H1 (cell line): ENCODE results near the gene MAML3. TPM values are rescaled to one million over a fixed set of nuclear protein-coding genes. Genes with fewer than 3 reads are reported as not detected.

Experiments used
- CTCF ChIA-PET: fragments of 300-600 bp; sonication (Branson Sonifier 250); formaldehyde crosslinking; loops from one replicate; lab custom pipeline; 2021; ENCODE audit not compliant: partially characterized antibody; lab: Charles Lee
- POLR2A ChIA-PET: fragments of 300-600 bp; sonication (Branson Sonifier 250); formaldehyde crosslinking; loops from one replicate; lab custom pipeline; 2021; ENCODE audit warnings: inconsistent platforms; ENCODE audit not compliant: partially characterized antibody; lab: Charles Lee
- DNase-seq, 2 experiments: peaks; one replicate each; pipeline versions ENCODE4 v3.0.0 to v3.0.0-alpha.2; 2010 to 2022; ENCODE audit warnings: low spot score in 2 of 2, low read depth in 1 of 2, mixed read lengths in 1 of 2
- FAIRE-seq: peaks from 2 replicates; lab custom pipeline; 2011; peaks lifted over from hg19 to GRCh38; lab: Jason Lieb, UNC
- H2AFZ ChIP-seq: 2 replicates; pipeline ENCODE4 v1.8.1; 2012; ENCODE audit warnings: low read length, inconsistent platforms
- H2AK5ac ChIP-seq: 2 replicates; pipeline ENCODE4 v1.6.1; 2013; ENCODE audit warnings: low read depth, low read length
- H2BK120ac ChIP-seq: replicated peaks from 2 replicates; pipeline ENCODE3; 2013; ENCODE audit warnings: low read depth, low read length, inconsistent platforms
- H2BK12ac ChIP-seq: 2 replicates; pipeline ENCODE4 v1.6.1; 2013; ENCODE audit warnings: low read depth, low read length
- H2BK15ac ChIP-seq: 2 replicates; pipeline ENCODE4 v1.6.1; 2013; ENCODE audit warnings: low read length
- H2BK20ac ChIP-seq: 2 replicates; pipeline ENCODE4 v1.6.1; 2013; ENCODE audit warnings: low read length
- H2BK5ac ChIP-seq: 2 replicates; pipeline ENCODE4 v1.6.1; 2013; ENCODE audit warnings: low read depth, low read length
- H3K14ac ChIP-seq: 2 replicates; pipeline ENCODE4 v1.6.1; 2013; ENCODE audit warnings: inconsistent platforms; ENCODE audit not compliant: insufficient read length
- H3K18ac ChIP-seq: 2 replicates; pipeline ENCODE4 v1.6.1; 2013; ENCODE audit warnings: low read length; ENCODE audit errors: extremely low read depth
- H3K23ac ChIP-seq: 2 replicates; pipeline ENCODE4 v1.6.1; 2013; ENCODE audit warnings: inconsistent platforms; ENCODE audit not compliant: insufficient read length
- H3K23me2 ChIP-seq: 2 replicates; pipeline ENCODE4 v1.6.1; 2013; ENCODE audit warnings: low read depth, low read length
- H3K27ac ChIP-seq: 2 replicates; pipeline ENCODE4 v1.6.1; 2011; ENCODE audit warnings: low read depth, low read length, inconsistent platforms
- H3K27me3 ChIP-seq, 4 experiments: replicated peaks in 1 of 4; 1 replicate in 1 of 4; 2 replicates in 3 of 4; pipeline versions ENCODE4 v1.6.1 to v1.8.1; 2011 to 2013; ENCODE audit warnings: low read length in 3 of 4, mild to moderate bottlenecking in 3 of 4, inconsistent platforms in 2 of 4, mixed read lengths in 2 of 4, moderate library complexity in 1 of 4; ENCODE audit not compliant: control insufficient read depth in 3 of 4, insufficient read depth in 3 of 4; ENCODE audit errors: extremely low read depth in 1 of 4
- H3K36me3 ChIP-seq, 4 experiments: 2 replicates each; pipeline versions ENCODE4 v1.6.1 to v1.8.1; 2011 to 2013; ENCODE audit warnings: mild to moderate bottlenecking in 4 of 4, low read length in 3 of 4, moderate library complexity in 2 of 4, control low read depth in 1 of 4, inconsistent platforms in 1 of 4; ENCODE audit not compliant: insufficient read depth in 4 of 4, control insufficient read depth in 2 of 4
- H3K4ac ChIP-seq: replicated peaks from 2 replicates; pipeline ENCODE3; 2013; ENCODE audit warnings: low read length, low read depth, mixed read lengths, inconsistent platforms; ENCODE audit not compliant: insufficient read length
- H3K4me1 ChIP-seq, 4 experiments: replicated peaks in 1 of 4; 1 replicate in 1 of 4; 2 replicates in 3 of 4; pipeline versions ENCODE4 v1.6.1 to v1.8.1; 2011 to 2013; ENCODE audit warnings: low read length in 3 of 4, inconsistent platforms in 2 of 4, mixed read lengths in 1 of 4; ENCODE audit not compliant: insufficient read depth in 4 of 4, control insufficient read depth in 3 of 4
- H3K4me2 ChIP-seq, 2 experiments: 2 replicates each; pipeline versions ENCODE4 v1.6.1 to v1.8.1; 2011 to 2013; ENCODE audit warnings: low read depth in 2 of 2, low read length in 2 of 2, control low read depth in 1 of 2, inconsistent platforms in 1 of 2, mild to moderate bottlenecking in 1 of 2; ENCODE audit not compliant: insufficient read depth in 1 of 2
- H3K4me3 ChIP-seq, 4 experiments: fragments of 200-600, 300-600 bp in 1 of 4; sonication (generic), shearing (Covaris generic), sonication (Bioruptor Twin) in 1 of 4; 2 replicates each; pipeline versions ENCODE4 v1.5.1 to v1.8.1; 2011 to 2016; ENCODE audit warnings: low read length in 4 of 4, low read depth in 3 of 4, control low read depth in 2 of 4, inconsistent platforms in 2 of 4, mild to moderate bottlenecking in 2 of 4, mixed read lengths in 1 of 4, moderate library complexity in 1 of 4; ENCODE audit not compliant: insufficient read depth in 2 of 4; ENCODE audit errors: extremely low read depth in 1 of 4
- H3K56ac ChIP-seq: replicated peaks from 2 replicates; pipeline ENCODE3; 2013; ENCODE audit warnings: low read depth, mild to moderate bottlenecking, mixed read lengths, low read length, inconsistent platforms; ENCODE audit not compliant: insufficient read length
- H3K79me1 ChIP-seq: 2 replicates; pipeline ENCODE4 v1.6.1; 2013; ENCODE audit warnings: low read depth, low read length, control low read depth
- H3K79me2 ChIP-seq, 2 experiments: 2 replicates each; pipeline versions ENCODE4 v1.6.1 to v1.8.1; 2012 to 2013; ENCODE audit warnings: low read length in 2 of 2, mild to moderate bottlenecking in 2 of 2, inconsistent platforms in 1 of 2; ENCODE audit not compliant: insufficient read depth in 2 of 2, control insufficient read depth in 1 of 2
- H3K9ac ChIP-seq, 4 experiments: replicated peaks in 1 of 4; 1 replicate in 1 of 4; 2 replicates in 3 of 4; pipeline versions ENCODE4 v1.6.1 to v1.8.1; 2011 to 2013; ENCODE audit warnings: low read depth in 3 of 4, low read length in 3 of 4, control low read depth in 2 of 4, mild to moderate bottlenecking in 2 of 4, moderate library complexity in 2 of 4, inconsistent platforms in 1 of 4; ENCODE audit errors: extremely low read depth in 1 of 4
- H3K9me3 ChIP-seq, 2 experiments: 2 replicates each; pipeline versions ENCODE4 v1.6.1 to v1.8.1; 2012 to 2013; ENCODE audit warnings: mild to moderate bottlenecking in 2 of 2, moderate library complexity in 2 of 2, control low read depth in 1 of 2, inconsistent platforms in 1 of 2, low read depth in 1 of 2, low read length in 1 of 2, mixed read lengths in 1 of 2; ENCODE audit not compliant: insufficient read depth in 2 of 2
- H4K20me1 ChIP-seq, 2 experiments: replicated peaks in 1 of 2; 2 replicates each; pipeline versions ENCODE3 to v1.8.1; 2011 to 2013; ENCODE audit warnings: inconsistent platforms in 2 of 2, low read length in 2 of 2, mild to moderate bottlenecking in 1 of 2; ENCODE audit not compliant: insufficient read depth in 2 of 2, control insufficient read depth in 1 of 2
- H4K5ac ChIP-seq: 2 replicates; pipeline ENCODE4 v1.6.1; 2013; ENCODE audit warnings: low read length, low read depth, mixed read lengths, inconsistent platforms; ENCODE audit not compliant: insufficient read length
- H4K8ac ChIP-seq: 2 replicates; pipeline ENCODE4 v1.8.0; 2013; ENCODE audit warnings: mild to moderate bottlenecking, moderate library complexity, low read length, inconsistent platforms; ENCODE audit not compliant: insufficient read depth; ENCODE audit errors: extremely low read depth
- H4K91ac ChIP-seq: replicated peaks from 2 replicates; pipeline ENCODE3; 2013; ENCODE audit warnings: low read length, mixed read lengths, inconsistent platforms; ENCODE audit not compliant: insufficient read length
- HDAC6 ChIP-seq: IDR thresholded peaks from one replicate; pipeline ENCODE4 v1.7.1; 2012; ENCODE audit warnings: low read depth, mild to moderate bottlenecking, inconsistent platforms, low read length, moderate library complexity
- SIN3A ChIP-seq, 2 experiments: IDR thresholded peaks in 1 of 2; conservative IDR thresholded peaks in 1 of 2; 2 replicates each; pipeline ENCODE4 v1.6.1; 2011 to 2012; ENCODE audit warnings: low read length in 2 of 2, improper control_type of control experiment in 1 of 2, low read depth in 1 of 2, mild to moderate bottlenecking in 1 of 2
- WGBS, 2 experiments: shearing (Covaris generic) in 1 of 2; methylation state at CpG; one replicate each; pipeline versions ENCODE4 v1.1.6 to v1.1.7; 2013 to 2015; ENCODE audit warnings: low lambda C conversion rate in 2 of 2, mixed read lengths in 2 of 2, inconsistent platforms in 1 of 2, low coverage in 1 of 2, missing lambda C conversion rate in 1 of 2; ENCODE audit not compliant: insufficient replicate concordance in 2 of 2, insufficient coverage in 1 of 2, insufficient read length in 1 of 2; ENCODE audit errors: extremely low coverage in 1 of 2, missing lambda C conversion rate in 1 of 2; 5-methylcytosine and 5-hydroxymethylcytosine counted together
- polyA plus RNA-seq, 7 experiments: library from polyadenylated mRNA; depleted of rRNA in 3 of 7; stranded (reverse) in 5 of 7; unstranded in 2 of 7; fragments of >200 nt in 5 of 7; fragments of 200-250 nt in 2 of 7; gene quantifications; 1 replicate in 5 of 7; 2 replicates in 1 of 7; 4 replicates in 1 of 7; pipeline versions ENCODE4 v1.2.1 to v1.2.3, GENCODE V29; 2011 to 2013; ENCODE audit warnings: missing spikeins in 2 of 7, mixed read lengths in 2 of 7
- total RNA-seq: library from RNA; stranded (reverse); fragmentation: NEBNext Ultra II Directional; extraction: Animal tissue kit (Norgen Biotek cat#: 25700); gene quantifications from 2 replicates; pipeline ENCODE4 v1.2.1, GENCODE V29; 2021

The MAML3 gene
- total and polyA plus RNA-seq, 2 of the 8 experiments (the other 6 are each of a cell fraction or from before 2014, with no cell fraction given), result 2.1 to 5.7 TPM

- Histone ChIP-seq H4K20me1 (no peaks in the 10 kb centered on the region), H3K27me3 (no peaks in the 10 kb centered on the region), H3K79me1 (no peaks in the 10 kb centered on the region), H3K14ac (no peak overlapping the region), H4K91ac (no peak overlapping the region), H3K18ac (no peak overlapping the region), H2BK20ac (no peak overlapping the region), H2BK120ac (no peak overlapping the region), H2BK5ac (no peak overlapping the region), H3K23ac (no peak overlapping the region), H3K56ac (no peak overlapping the region), H4K5ac (no peak overlapping the region), H2AFZ (no peak overlapping the region), H3K4me3 (no peak overlapping the region), H3K79me2 (no peaks in the 10 kb centered on the region), H3K9me3 (no peaks in the 10 kb centered on the region), H2BK15ac (no peak overlapping the region), H3K4ac (no peak overlapping the region), H2AK5ac (no peak overlapping the region), H3K4me1 (peaks cover 0 to 14% (median 4%) of the 10 kb centered on the region in 4 experiments; a peak in 2 of 7 replicates), H3K4me2 (no peak overlapping the region), H3K27ac (no peak overlapping the region), H3K23me2 (no peaks in the 10 kb centered on the region), H3K9ac (no peak overlapping the region), H3K36me3 (no peaks in the 10 kb centered on the region), H4K8ac (no peak overlapping the region), H2BK12ac (no peak overlapping the region)
- CTCF ChIA-PET, result interaction anchor here (0.6 to 1.4 kb wide), 4 partner anchors 9 to 246 kb away, joined by 3 to 5 read pairs (median 3); no protein-coding TSS in a partner anchor
- FAIRE-seq (no peak), DNase-seq (no peak)
- TF ChIP-seq HDAC6, result no peak
- TF ChIP-seq SIN3A (conservative IDR thresholded peaks at IDR 0.05 in 1 of 2, IDR thresholded peaks at IDR 0.05 in 1 of 2; ENCODE audit: low read depth in 1 of 2, low read length in 2 of 2), result no peak
- POLR2A ChIA-PET, result no interaction called here
- WGBS, 2 experiments, result 93% methylated on average over 5 of the region's 5 CpGs; no CpG with 5 or more reads in 1 of the 2 experiments
Measured at GRCh38 chr4:139843641-139844040, 310.3 kb downstream of the MAML3 start.
